ENCODE results near the gene CAPN15.

- TF ChIP-seq TOX (CRISPR knock-in tag; IDR thresholded peaks at IDR 0.05; ENCODE audit: borderline replicate concordance) = no peak
- TF ChIP-seq GLIS3 (CRISPR knock-in tag; IDR thresholded peaks at IDR 0.05) = no peak
- TF ChIP-seq POU6F1 (CRISPR knock-in tag; IDR thresholded peaks at IDR 0.05; ENCODE audit: borderline replicate concordance, low read depth) = no peak
Measured at GRCh38 chr16:503150-504071, 24.1 kb upstream of the CAPN15 start.
